Kidney (tissue), 14 donors: Measurements from ENCODE around the gene AAK1. TPM values are rescaled to one million over a fixed set of nuclear protein-coding genes. Genes with fewer than 3 reads are reported as not detected.

Experiments
- DNase-seq, 5 donors: peaks; one replicate each; pipeline ENCODE4 v3.0.0-alpha.2; 2013 to 2020
- FAIRE-seq: peaks from 2 replicates; lab custom pipeline; 2012; peaks lifted over from hg19 to GRCh38; lab: Jason Lieb, UNC
- H3K27ac ChIP-seq, 2 donors: one replicate each; pipeline ENCODE4 v1.7.0; 2013; ENCODE audit warnings: low read depth in 2 of 2, low read length in 2 of 2, inconsistent platforms in 1 of 2
- H3K27me3 ChIP-seq: one replicate; pipeline ENCODE4 v1.7.1; 2013; ENCODE audit warnings: low read length, inconsistent platforms; ENCODE audit not compliant: control insufficient read depth, insufficient read depth
- H3K36me3 ChIP-seq, 3 donors: one replicate each; pipeline versions ENCODE4 v1.7.0 to v1.7.1; 2013; ENCODE audit warnings: low read length in 3 of 3, control low read depth in 1 of 3, inconsistent platforms in 1 of 3; ENCODE audit not compliant: insufficient read depth in 3 of 3, control insufficient read depth in 2 of 3
- H3K4me1 ChIP-seq, 3 donors: one replicate each; pipeline versions ENCODE4 v1.7.0 to v1.7.1; 2013; ENCODE audit warnings: low read length in 3 of 3, inconsistent platforms in 1 of 3, low read depth in 1 of 3; ENCODE audit not compliant: control insufficient read depth in 2 of 3, insufficient read depth in 2 of 3
- H3K4me3 ChIP-seq, 3 donors: one replicate each; pipeline versions ENCODE4 v1.7.0 to v1.8.1; 2013; ENCODE audit warnings: low read length in 3 of 3, control low read depth in 1 of 3, inconsistent platforms in 1 of 3
- H3K9ac ChIP-seq, 3 donors: one replicate each; pipeline versions ENCODE4 v1.7.0 to v1.7.1; 2013; ENCODE audit warnings: low read length in 3 of 3, control low read depth in 1 of 3, inconsistent platforms in 1 of 3
- H3K9me3 ChIP-seq, 3 donors: one replicate each; pipeline versions ENCODE4 v1.7.0 to v1.7.1; 2013; ENCODE audit warnings: low read length in 3 of 3, control low read depth in 1 of 3, inconsistent platforms in 1 of 3; ENCODE audit not compliant: control insufficient read depth in 2 of 3, insufficient read depth in 1 of 3
- intact Hi-C: fragments of 100-400 bp; cut with DNase I; formaldehyde crosslinking; loops from one replicate; pipeline ENCODE4 v1.11.1; 2022
- polyA plus RNA-seq: library from polyadenylated mRNA; stranded (reverse); fragments of 350-450 nt; fragmentation: Illumina TruSeq; extraction: RNeasy Lipid Tissue Mini Kit (QIAGEN cat#74804); gene quantifications from one replicate; pipeline ENCODE4 v1.2.3, GENCODE V29; 2014; ENCODE audit warnings: low read depth, low replicate concordance; ENCODE audit not compliant: insufficient read depth
- total RNA-seq: library from RNA; stranded (reverse); fragmentation: NEBNext Ultra II Directional; extraction: Animal tissue kit (Norgen Biotek cat#: 25700); gene quantifications from one replicate; pipeline ENCODE4 v1.2.1, GENCODE V29; 2021
- TF ChIP-seq, protein P1 (sequence below): IDR thresholded peaks from 3 replicates; pipeline ENCODE4 v1.5.1; 2012; ENCODE audit warnings: mild to moderate bottlenecking, moderate library complexity, borderline replicate concordance; ENCODE audit not compliant: insufficient read depth; ENCODE audit errors: extremely low read depth
- donor health status: control.
- donor health status: control.
- donor health status: control.
- donor health status: control.
- donor health status: control.
- donor health status: DM: yes; HTN: yes; CAD: no.
- donor health status: Normal renal cell carcinoma (clear cell type).

Gene AAK1
- total and polyA plus RNA-seq, 2 donors from 2014 or later = 25.8 to 93.7 TPM

DNA sequence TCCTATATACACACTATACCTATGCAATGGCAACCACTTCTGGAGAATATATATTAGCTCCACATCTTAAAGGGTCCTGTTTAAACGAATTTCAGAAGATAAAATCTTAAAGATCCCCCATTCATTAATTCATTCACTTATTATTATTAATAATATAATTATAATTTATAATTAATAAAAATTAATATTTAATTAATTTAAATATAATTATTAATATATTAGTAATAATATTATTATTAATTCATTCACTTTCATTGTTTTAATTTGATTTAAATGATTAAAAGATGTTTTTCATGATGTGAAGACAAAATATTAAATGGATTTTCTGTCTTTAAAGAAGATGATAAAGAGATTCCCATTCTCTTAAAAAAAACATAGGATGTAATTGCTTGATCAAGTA, 227.4 kb downstream of the AAK1 start:
- intact Hi-C loops = no loop called here
- FAIRE-seq (peak; percentile 93), DNase-seq (no peak)
- Histone ChIP-seq H3K27ac (no peak overlapping the region), H3K4me3 (no peak overlapping the region), H3K4me1 (no peaks in the 10 kb centered on the region), H3K36me3 (peaks cover 0 to 4% (median 3%) of the 10 kb centered on the region in 3 donors), H3K27me3 (no peaks in the 10 kb centered on the region), H3K9me3 (no peaks in the 10 kb centered on the region), H3K9ac (no peak overlapping the region)
- TF ChIP-seq, protein P1, sequence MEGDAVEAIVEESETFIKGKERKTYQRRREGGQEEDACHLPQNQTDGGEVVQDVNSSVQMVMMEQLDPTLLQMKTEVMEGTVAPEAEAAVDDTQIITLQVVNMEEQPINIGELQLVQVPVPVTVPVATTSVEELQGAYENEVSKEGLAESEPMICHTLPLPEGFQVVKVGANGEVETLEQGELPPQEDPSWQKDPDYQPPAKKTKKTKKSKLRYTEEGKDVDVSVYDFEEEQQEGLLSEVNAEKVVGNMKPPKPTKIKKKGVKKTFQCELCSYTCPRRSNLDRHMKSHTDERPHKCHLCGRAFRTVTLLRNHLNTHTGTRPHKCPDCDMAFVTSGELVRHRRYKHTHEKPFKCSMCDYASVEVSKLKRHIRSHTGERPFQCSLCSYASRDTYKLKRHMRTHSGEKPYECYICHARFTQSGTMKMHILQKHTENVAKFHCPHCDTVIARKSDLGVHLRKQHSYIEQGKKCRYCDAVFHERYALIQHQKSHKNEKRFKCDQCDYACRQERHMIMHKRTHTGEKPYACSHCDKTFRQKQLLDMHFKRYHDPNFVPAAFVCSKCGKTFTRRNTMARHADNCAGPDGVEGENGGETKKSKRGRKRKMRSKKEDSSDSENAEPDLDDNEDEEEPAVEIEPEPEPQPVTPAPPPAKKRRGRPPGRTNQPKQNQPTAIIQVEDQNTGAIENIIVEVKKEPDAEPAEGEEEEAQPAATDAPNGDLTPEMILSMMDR = no peak

Other genes starting within 250 kb of the AAK1 start
- 40.2 TPM for gene NFU1, start 206.3 kb downstream of the AAK1 start, total RNA-seq
- 120 TPM for gene NFU1, start 206.3 kb downstream of the AAK1 start, polyA plus RNA-seq
- 287 TPM for gene ANXA4, start 98.4 kb upstream of the AAK1 start, total RNA-seq
- 168 TPM for gene ANXA4, start 98.4 kb upstream of the AAK1 start, polyA plus RNA-seq
- 14.0 TPM for gene GMCL1, start 185.9 kb upstream of the AAK1 start, total RNA-seq
- 6.3 TPM for gene GMCL1, start 185.9 kb upstream of the AAK1 start, polyA plus RNA-seq